Renal cortex interstitium (tissue), 11 donors: ENCODE results near the gene LATS1. TPM values are rescaled to one million over a fixed set of nuclear protein-coding genes. Genes with fewer than 3 reads are reported as not detected.
"Not testable (repeated sequence)": the region's sequence is repeated elsewhere in the genome, so short reads cannot be mapped to it uniquely, and the experiment has no call there.

ENCODE experiments used
- DNase-seq, 11 donors: peaks; one replicate each; pipeline ENCODE4 v3.0.0-alpha.2; 2013; ENCODE audit warnings: low read depth in 9 of 11, low spot score in 4 of 11; ENCODE audit errors: extremely low read depth in 1 of 11
- polyA plus RNA-seq, 3 donors: library from polyadenylated mRNA; unstranded; fragments of 120-200 nt; gene quantifications; one replicate each; pipeline ENCODE4 v1.2.1, GENCODE V29; 2013; ENCODE audit not compliant: insufficient read length in 3 of 3

LATS1 gene
- polyA plus RNA-seq, 3 donors: 28.8 to 38.0 (median 31.7) TPM

- peak; percentile 87 to 97 (median 92) for DNase-seq
Observed at GRCh38 chr6:149746147-149746946, 28.4 kb upstream of the LATS1 start, which contains the start of gene NUP43. Gene NUP43, minus strand, starts transcription at chr6:149746529. Its CDS starts 34 bp downstream, at chr6:149746495.

- not testable (repeated sequence) for DNase-seq
Observed at GRCh38 chr6:149745252-149745651, 27.4 kb upstream of the LATS1 start.

GRCh38 chr6:149734915-149735314 is 17.0 kb upstream of the LATS1 start:
- no peak for DNase-seq

GRCh38 chr6:149733089-149733720 is 15.3 kb upstream of the LATS1 start:
- DNase-seq: no peak

GRCh38 chr6:149729824-149730223 is 11.9 kb upstream of the LATS1 start:
- DNase-seq: no peak

GRCh38 chr6:149728499-149729234 is 10.8 kb upstream of the LATS1 start:
- no peak for DNase-seq

- DNase-seq: no peak
Observed at GRCh38 chr6:149727793-149728498, 10.0 kb upstream of the LATS1 start.

GRCh38 chr6:149725785-149726184 is 7.9 kb upstream of the LATS1 start:
- DNase-seq: no peak

GRCh38 chr6:149723771-149724417 is 6.0 kb upstream of the LATS1 start:
- no peak for DNase-seq

GRCh38 chr6:149723262-149723661 is 5.4 kb upstream of the LATS1 start:
- DNase-seq: no peak

GRCh38 chr6:149719531-149719930 is 1.6 kb upstream of the LATS1 start:
- no peak for DNase-seq

GRCh38 chr6:149717255-149717587 is 680 bp downstream of the LATS1 start:
- DNase-seq: peak in 1 of 11 donors; percentile 31

- no peak for DNase-seq
Observed at GRCh38 chr6:149716181-149716963, 1.5 kb downstream of the LATS1 start.

- no peak for DNase-seq
Observed at GRCh38 chr6:149714442-149714841, 3.5 kb downstream of the LATS1 start.

GRCh38 chr6:149711711-149712110 is 6.2 kb downstream of the LATS1 start:
- no peak for DNase-seq

GRCh38 chr6:149701714-149702113 is 16.2 kb downstream of the LATS1 start:
- no peak for DNase-seq

- no peak for DNase-seq
Observed at GRCh38 chr6:149699150-149699549, 18.8 kb downstream of the LATS1 start.

GRCh38 chr6:149698175-149698574 is 19.7 kb downstream of the LATS1 start:
- no peak for DNase-seq
